ENCODE results near the gene FAM81A.

FAM81A gene

GRCh38 chr15:59553879-59554735 lies 116.1 kb downstream of the FAM81A start:
- no peaks in the 10 kb centered on the region for H3K36me3 Mint-ChIP-seq (ENCODE audit: low read depth)
- no peaks in the 10 kb centered on the region for H3K9me3 Mint-ChIP-seq
- H3K4me3 Mint-ChIP-seq = no peak overlapping the region
- no peak overlapping the region for H3K27ac Mint-ChIP-seq
- peaks cover 3% of the 10 kb centered on the region for H3K4me1 Mint-ChIP-seq (ENCODE audit: low read depth)
- peaks cover 7% of the 10 kb centered on the region for H3K27me3 Mint-ChIP-seq (ENCODE audit: low read depth)

- H3K27ac Mint-ChIP-seq = no peak overlapping the region
- no peaks in the 10 kb centered on the region for H3K9me3 Mint-ChIP-seq
These were observed 117.7 kb downstream of the FAM81A start for GRCh38 chr15:59555696-59556095.

GRCh38 chr15:59556380-59556779 lies 118.4 kb downstream of the FAM81A start:
- H3K4me3 Mint-ChIP-seq = no peak overlapping the region
- no peaks in the 10 kb centered on the region for H3K27me3 Mint-ChIP-seq (ENCODE audit: low read depth)
- peaks cover 3% of the 10 kb centered on the region for H3K4me1 Mint-ChIP-seq (ENCODE audit: low read depth)
- H3K9me3 Mint-ChIP-seq = no peaks in the 10 kb centered on the region
- no peaks in the 10 kb centered on the region for H3K36me3 Mint-ChIP-seq (ENCODE audit: low read depth)
- no peak overlapping the region for H3K27ac Mint-ChIP-seq

More at GRCh38 chr15:59555696-59556095, 117.7 kb downstream of the FAM81A start:
- peaks cover under 1% of the 10 kb centered on the region for H3K27me3 Mint-ChIP-seq (ENCODE audit: low read depth)
- H3K4me1 Mint-ChIP-seq (ENCODE audit: low read depth) = peaks cover 3% of the 10 kb centered on the region
- no peak overlapping the region for H3K4me3 Mint-ChIP-seq
- no peaks in the 10 kb centered on the region for H3K36me3 Mint-ChIP-seq (ENCODE audit: low read depth)

GRCh38 chr15:59557581-59557980 lies 119.6 kb downstream of the FAM81A start:
- peaks cover 2% of the 10 kb centered on the region for H3K27me3 Mint-ChIP-seq (ENCODE audit: low read depth)
- no peak overlapping the region for H3K27ac Mint-ChIP-seq
- no peaks in the 10 kb centered on the region for H3K36me3 Mint-ChIP-seq (ENCODE audit: low read depth)
- no peak overlapping the region for H3K4me3 Mint-ChIP-seq
- H3K9me3 Mint-ChIP-seq = no peaks in the 10 kb centered on the region
- H3K4me1 Mint-ChIP-seq (ENCODE audit: low read depth) = peaks cover 4% of the 10 kb centered on the region

- Mint-ChIP-seq H3K27me3 (ENCODE audit: low read depth) (peaks cover 8% of the 10 kb centered on the region), H3K36me3 (ENCODE audit: low read depth) (no peaks in the 10 kb centered on the region), H3K27ac (no peak overlapping the region), H3K4me3 (no peak overlapping the region), H3K9me3 (no peaks in the 10 kb centered on the region), H3K4me1 (ENCODE audit: low read depth) (peaks cover 6% of the 10 kb centered on the region)
These were observed 120.9 kb downstream of the FAM81A start for GRCh38 chr15:59558851-59559250.

GRCh38 chr15:59561547-59561946 lies 123.6 kb downstream of the FAM81A start:
- H3K27ac Mint-ChIP-seq = no peak overlapping the region
- H3K27me3 Mint-ChIP-seq (ENCODE audit: low read depth) = peaks cover 16% of the 10 kb centered on the region
- H3K9me3 Mint-ChIP-seq = no peaks in the 10 kb centered on the region
- H3K36me3 Mint-ChIP-seq (ENCODE audit: low read depth) = no peaks in the 10 kb centered on the region
- H3K4me3 Mint-ChIP-seq = no peak overlapping the region
- H3K4me1 Mint-ChIP-seq (ENCODE audit: low read depth) = peaks cover 6% of the 10 kb centered on the region

- Mint-ChIP-seq H3K9me3 (no peaks in the 10 kb centered on the region), H3K36me3 (ENCODE audit: low read depth) (no peaks in the 10 kb centered on the region), H3K27me3 (ENCODE audit: low read depth) (peaks cover 16% of the 10 kb centered on the region), H3K4me1 (ENCODE audit: low read depth) (peaks cover 6% of the 10 kb centered on the region), H3K27ac (no peak overlapping the region), H3K4me3 (no peak overlapping the region)
These were observed 124.6 kb downstream of the FAM81A start for GRCh38 chr15:59562448-59563186.

- Mint-ChIP-seq H3K4me3 (no peak overlapping the region), H3K36me3 (ENCODE audit: low read depth) (no peaks in the 10 kb centered on the region), H3K27me3 (ENCODE audit: low read depth) (peaks cover 20% of the 10 kb centered on the region), H3K27ac (no peak overlapping the region), H3K4me1 (ENCODE audit: low read depth) (peaks cover 3% of the 10 kb centered on the region), H3K9me3 (no peaks in the 10 kb centered on the region)
These were observed 127.3 kb downstream of the FAM81A start for GRCh38 chr15:59565299-59565698.

GRCh38 chr15:59567324-59567723 lies 129.3 kb downstream of the FAM81A start:
- peaks cover 22% of the 10 kb centered on the region for H3K27me3 Mint-ChIP-seq (ENCODE audit: low read depth)
- no peaks in the 10 kb centered on the region for H3K36me3 Mint-ChIP-seq (ENCODE audit: low read depth)
- H3K9me3 Mint-ChIP-seq = no peaks in the 10 kb centered on the region
- no peak overlapping the region for H3K4me3 Mint-ChIP-seq
- peaks cover 3% of the 10 kb centered on the region for H3K4me1 Mint-ChIP-seq (ENCODE audit: low read depth)
- H3K27ac Mint-ChIP-seq = no peak overlapping the region

- Mint-ChIP-seq H3K4me3 (no peak overlapping the region), H3K9me3 (no peaks in the 10 kb centered on the region), H3K36me3 (ENCODE audit: low read depth) (no peaks in the 10 kb centered on the region), H3K27ac (no peak overlapping the region), H3K27me3 (ENCODE audit: low read depth) (peaks cover 15% of the 10 kb centered on the region), H3K4me1 (ENCODE audit: low read depth) (no peaks in the 10 kb centered on the region)
These were observed 131.5 kb downstream of the FAM81A start for GRCh38 chr15:59569477-59569876.

GRCh38 chr15:59570315-59570714 lies 132.3 kb downstream of the FAM81A start:
- no peak overlapping the region for H3K4me3 Mint-ChIP-seq
- H3K36me3 Mint-ChIP-seq (ENCODE audit: low read depth) = no peaks in the 10 kb centered on the region
- H3K9me3 Mint-ChIP-seq = no peaks in the 10 kb centered on the region
- no peak overlapping the region for H3K27ac Mint-ChIP-seq
- H3K4me1 Mint-ChIP-seq (ENCODE audit: low read depth) = no peaks in the 10 kb centered on the region
- H3K27me3 Mint-ChIP-seq (ENCODE audit: low read depth) = peaks cover 14% of the 10 kb centered on the region

- Mint-ChIP-seq H3K27me3 (ENCODE audit: low read depth) (peaks cover 11% of the 10 kb centered on the region), H3K9me3 (no peaks in the 10 kb centered on the region), H3K4me3 (no peak overlapping the region)
These were observed 133.6 kb downstream of the FAM81A start for GRCh38 chr15:59571606-59572005.

More at GRCh38 chr15:59571606-59572005, 133.6 kb downstream of the FAM81A start:
- no peak overlapping the region for H3K27ac Mint-ChIP-seq
- no peaks in the 10 kb centered on the region for H3K4me1 Mint-ChIP-seq (ENCODE audit: low read depth)
- no peaks in the 10 kb centered on the region for H3K36me3 Mint-ChIP-seq (ENCODE audit: low read depth)
